ENCODE results near the gene MAN2A2.

GRCh38 chr15:90970274-90970673 lies 67.2 kb downstream of the MAN2A2 start:
- TF ChIP-seq CTCF (IDR thresholded peaks at IDR 0.05) = no peak
- no peak for TF ChIP-seq POLR2AphosphoS5 (IDR thresholded peaks at IDR 0.05)
- no peak for TF ChIP-seq POLR2A (IDR thresholded peaks at IDR 0.05)
